GM18507 (cell line): Measurements from ENCODE around the gene PRDM11.

Experiments used
- DNase-seq: peaks from one replicate; pipeline ENCODE4 v3.0.0; 2011; ENCODE audit warnings: low read depth; ENCODE audit not compliant: insufficient read length; ENCODE audit errors: extremely low spot score
- FAIRE-seq: peaks from 2 replicates; lab custom pipeline; 2011; peaks lifted over from hg19 to GRCh38; lab: Jason Lieb, UNC

Gene PRDM11

DNA sequence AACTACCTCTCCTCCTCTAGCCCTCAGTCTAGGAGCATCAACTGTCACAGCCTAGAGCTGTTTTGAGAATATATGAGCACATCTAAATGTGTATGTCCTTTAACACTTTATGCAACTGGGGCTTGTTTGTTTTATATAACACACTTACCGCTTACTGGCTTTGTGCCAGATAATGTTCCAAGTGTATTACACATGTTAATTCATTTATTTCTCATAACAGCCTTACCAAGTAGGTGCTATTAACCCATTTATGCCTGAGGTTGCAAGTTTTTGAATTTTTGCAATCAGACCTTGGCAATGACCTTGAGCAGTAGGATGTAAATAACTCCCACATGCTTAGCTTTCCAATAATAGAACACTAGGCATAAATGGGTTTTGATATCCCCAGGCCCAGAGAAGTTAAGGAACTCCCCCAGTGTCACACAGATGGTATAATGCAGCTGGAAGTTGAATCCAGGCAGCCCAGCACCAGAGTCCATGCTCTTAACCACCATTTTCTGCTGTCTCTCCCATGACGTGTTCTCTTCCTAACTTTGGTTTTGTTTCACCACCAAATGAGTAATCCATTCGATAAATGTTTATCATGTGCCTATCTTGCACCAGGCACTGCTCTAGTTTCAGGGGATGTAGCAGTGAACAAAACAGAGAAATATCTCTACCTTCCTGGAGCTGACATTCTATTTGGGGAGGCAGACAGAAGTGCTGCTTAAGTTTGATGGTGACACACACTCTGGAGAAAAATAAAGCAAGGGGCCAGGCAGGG, 23.1 kb downstream of the PRDM11 start:
- FAIRE-seq (no peak), DNase-seq (no peak)

DNA sequence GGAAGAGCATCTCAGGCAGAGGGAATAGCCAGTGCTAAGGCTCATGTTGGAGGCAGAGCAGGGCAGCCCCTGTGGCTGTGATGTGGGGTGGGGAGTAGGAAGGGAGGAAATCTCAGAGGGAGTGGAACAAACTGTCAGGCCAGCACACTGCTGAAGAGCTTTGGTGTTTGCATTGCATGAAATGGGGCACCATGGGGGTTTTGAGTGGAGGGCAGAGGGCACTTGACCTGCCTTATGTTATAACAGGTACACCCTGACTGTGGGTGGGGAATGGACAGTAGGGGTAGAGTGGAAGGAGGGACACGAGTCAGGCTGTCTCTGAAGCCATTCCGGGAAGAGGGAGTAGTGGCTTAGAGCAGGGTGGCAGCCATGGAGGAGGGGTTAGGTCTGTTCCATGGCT, 24.0 kb downstream of the PRDM11 start:
- DNase-seq = no peak
- FAIRE-seq = no peak

DNA sequence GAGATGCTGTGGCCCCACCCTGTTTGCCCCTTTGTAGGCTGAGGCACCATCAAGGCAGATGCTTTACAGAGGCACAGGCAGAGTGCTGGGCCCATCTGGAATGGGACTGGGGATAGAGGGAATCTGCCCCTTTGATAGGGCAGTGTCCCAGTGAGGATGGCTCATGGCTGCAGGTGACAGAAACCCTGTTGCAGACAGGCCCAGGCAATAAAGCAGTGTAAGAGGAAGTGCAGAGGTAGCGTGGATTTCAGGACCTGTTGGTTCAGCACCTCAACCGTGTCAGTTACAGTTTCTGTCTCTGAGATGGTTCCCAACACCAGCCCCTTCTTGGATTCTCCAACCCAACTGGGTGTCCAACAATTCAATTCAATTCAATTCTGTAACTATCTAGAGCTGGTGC, 25.1 kb downstream of the PRDM11 start:
- no peak for DNase-seq
- no peak for FAIRE-seq

DNA sequence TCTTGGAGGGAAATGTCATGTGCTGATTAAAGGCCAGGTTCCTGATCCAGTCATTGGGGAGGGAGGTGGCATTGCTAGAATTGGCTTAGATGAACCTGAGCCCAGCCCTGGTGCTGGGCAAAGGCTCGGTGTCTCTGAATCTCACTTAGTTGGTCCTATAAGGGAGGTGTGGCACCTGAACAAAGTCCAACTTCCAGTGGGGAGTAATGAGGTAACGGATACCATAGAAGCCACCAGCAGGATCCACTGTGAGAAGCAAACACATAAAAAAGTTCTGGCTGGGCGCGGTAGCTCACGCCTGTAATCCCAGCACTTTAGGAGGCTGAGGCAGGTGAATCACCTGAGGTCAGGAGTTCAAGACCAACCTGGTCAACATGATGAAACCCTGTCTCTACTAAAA, 26.6 kb downstream of the PRDM11 start:
- FAIRE-seq = no peak

DNA sequence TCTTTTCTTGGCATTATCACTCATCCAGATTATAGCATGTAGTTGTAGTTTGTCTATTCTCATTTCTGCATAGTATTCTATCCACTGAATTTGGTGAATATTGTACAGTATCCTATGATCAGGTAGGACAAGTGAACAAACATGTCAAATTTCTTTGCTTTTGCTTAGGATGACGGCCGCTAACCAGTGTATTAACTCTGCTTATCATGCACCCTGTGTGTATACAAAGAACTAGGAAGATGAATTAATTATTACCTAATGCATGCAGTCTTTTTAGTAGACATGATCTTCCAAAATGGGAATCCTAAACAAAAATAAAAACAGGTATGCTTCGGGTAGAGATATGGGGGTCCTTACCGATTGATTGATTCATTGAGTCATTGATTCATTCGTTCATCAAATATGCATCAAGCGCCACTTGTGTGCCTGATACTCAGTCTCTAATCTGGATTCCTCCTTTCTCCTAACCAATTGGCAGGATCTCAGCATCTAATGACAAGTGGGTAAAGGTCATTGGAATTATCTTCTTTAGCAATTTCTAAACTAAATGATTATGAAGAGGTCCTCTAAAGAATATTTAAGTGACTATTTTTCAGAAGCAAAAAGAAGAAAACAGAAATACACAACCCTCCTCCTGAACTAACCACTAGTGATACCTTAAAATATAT, 27.9 kb downstream of the PRDM11 start:
- DNase-seq (no peak), FAIRE-seq (no peak)

More for the DNA sequence above, 26.6 kb downstream of the PRDM11 start:
- no peak for DNase-seq

DNA sequence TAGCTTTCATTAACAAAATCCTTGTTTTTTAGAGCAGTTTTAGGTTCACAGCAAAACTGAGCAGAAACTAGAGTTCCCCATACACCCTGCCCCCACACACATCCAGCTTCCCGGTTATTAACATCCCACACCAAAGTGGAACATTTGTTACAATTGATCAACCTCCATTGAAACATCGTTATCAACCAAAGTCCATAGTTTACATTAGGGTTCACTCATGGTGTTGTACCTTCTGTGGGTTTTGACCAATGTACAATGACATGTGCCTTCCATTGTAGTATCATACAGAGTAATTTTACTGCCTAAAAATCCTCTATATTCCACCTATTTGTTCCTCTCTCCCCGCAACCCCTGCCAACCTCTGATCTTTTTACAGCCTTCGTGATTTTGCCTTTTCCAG, 28.5 kb downstream of the PRDM11 start:
- FAIRE-seq = no peak
- DNase-seq = no peak

DNA sequence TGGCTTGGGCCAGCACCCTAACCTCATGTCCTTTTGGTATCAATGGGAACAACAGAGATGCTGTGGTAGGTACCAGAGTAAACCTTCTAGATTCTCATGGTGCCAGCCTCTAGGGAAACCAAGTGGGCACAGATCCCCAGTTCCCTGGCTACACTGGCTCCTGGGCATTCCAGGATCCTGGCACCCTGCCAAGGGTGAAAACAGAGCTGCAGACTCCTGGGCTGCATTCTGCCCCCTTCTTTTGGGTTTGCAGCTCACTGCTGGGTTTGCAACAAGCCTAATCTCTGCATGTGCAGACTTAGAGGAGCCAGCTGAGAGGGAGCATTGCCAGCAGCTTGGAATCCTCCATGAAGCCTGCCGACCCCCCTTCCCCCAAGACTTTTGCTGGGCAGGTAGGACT, 30.6 kb downstream of the PRDM11 start:
- FAIRE-seq (no peak), DNase-seq (no peak)

DNA sequence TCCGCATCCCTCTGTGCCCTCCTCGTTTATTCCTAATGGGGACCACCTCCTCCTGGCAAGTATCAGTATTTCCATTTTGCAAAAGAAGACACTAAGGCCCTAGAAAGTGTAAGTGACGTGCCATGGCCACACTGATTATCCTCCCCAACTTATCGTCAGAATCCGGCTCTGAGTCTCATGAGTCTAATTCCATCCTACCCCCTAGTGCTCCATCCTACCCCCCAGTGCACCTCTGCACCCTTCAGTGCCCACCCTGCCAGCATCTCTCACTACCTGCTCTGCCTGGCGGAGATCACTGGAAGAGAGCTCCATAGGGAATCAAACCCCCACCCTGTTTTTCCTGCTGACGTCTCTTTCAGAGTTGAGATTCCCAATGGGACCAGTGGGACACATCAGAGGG, 31.8 kb downstream of the PRDM11 start:
- no peak for DNase-seq
- no peak for FAIRE-seq

DNA sequence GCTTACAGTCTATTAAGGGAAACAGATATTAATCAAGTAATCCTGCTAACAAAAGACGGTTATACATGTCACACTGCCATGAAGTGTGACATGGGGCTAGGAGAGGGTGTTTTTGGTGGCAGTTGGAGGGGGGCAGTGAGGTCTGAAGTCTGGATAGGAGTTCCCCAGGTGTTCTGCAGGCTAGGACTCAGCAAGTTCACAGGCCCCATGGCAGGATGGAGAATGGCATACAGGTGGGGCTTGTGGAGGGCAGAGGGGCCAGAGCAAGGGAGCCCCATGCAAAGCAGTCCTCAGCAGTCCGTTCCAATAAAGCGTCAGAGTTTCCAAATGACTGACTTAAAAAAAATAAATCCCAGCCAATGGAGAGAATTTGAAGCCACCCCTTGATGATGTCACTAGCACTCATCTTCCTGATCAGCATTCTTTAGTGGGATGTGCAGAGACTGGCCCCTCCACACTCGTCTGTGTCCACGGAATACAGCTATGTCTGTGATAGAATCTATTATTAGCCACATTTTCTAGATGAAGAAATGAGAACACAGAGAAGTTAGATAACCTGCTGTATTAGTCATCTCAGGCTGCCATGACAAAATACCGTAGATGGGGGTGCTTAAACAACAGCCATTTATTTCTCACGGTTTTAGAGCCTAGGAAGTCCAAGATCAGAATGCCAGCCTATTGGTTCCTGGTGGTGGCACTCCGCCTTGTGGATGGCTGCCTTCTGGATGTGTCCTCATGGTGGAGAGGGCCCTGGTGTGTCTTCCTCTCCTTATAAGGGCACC, 32.6 kb downstream of the PRDM11 start:
- DNase-seq (no peak), FAIRE-seq (no peak)

DNA sequence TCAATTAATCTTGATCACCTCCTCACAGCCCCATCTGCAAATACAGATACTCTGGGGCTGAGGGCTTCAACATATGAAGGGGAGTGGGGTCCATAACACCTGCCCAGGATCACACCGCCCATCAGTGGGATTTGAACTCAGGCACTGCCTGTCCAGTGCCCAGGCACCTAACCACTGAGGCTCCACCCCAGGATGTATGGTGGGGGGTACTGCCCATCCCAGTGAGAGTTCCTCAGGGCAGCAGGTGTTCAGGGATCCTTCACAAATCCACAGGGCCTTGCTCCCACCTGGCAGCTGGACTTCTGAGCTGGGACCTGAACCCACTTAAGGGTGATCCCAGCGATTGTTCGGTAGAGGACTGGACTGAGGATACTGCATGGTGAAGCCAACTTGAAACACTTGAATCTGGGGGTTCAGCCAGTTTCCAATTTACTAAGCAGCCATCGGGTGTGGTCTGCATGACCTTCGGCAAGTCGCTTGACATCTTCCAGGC, 33.3 kb downstream of the PRDM11 start:
- DNase-seq (no peak), FAIRE-seq (no peak)

DNA sequence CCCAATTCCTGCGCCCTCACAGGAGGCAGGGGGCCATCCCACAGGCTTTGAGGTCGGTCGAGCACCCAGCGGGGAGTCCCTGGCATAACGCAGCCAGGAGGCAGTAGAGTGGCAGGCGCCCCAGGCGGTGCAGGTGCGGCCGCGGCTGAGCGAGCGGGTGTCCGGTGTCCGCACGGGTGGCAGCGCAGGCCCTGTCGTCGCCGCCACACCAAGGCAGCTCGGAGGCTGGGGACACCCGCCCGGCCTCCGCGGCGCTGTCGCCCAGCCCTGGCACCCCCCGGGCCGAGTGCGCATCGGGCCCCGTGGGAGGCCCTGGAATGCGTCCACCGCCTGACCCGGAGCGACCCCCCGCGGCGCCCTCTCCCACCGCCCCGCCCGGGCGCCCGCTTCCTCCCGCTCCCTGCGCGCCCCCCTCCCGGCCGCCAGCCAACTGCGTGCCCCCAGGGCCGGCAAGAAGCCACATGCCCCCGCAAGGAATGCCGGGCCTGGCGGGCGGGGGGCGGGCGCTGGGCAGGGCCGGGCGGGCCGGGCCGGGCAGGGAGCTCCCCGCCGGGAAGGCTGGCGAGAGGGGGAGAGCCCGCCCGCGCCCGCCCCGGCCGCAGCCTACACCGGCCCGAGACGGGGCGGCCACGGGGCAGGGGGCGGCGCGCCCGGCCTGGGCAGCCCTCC, 33.9 kb downstream of the PRDM11 start:
- FAIRE-seq = no peak
- DNase-seq = no peak

DNA sequence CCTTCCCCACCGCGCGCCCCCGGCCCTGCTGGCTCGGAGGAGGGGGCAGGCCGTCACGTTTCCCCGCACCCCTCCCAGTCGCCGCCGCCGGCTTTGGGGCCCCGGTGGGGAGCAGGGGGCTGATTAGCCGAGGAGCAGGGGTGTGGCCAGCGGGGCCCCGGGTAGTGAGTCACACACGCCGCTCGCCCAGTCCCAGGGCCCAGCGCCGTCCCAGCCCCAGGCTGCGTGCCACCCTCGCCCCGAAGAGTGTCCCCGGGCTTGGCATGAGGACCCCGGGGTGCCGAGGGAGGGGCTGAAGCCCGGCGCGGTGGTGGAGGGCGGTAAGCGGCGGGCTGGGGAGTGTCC, 34.4 kb downstream of the PRDM11 start:
- DNase-seq = no peak
- FAIRE-seq = no peak

DNA sequence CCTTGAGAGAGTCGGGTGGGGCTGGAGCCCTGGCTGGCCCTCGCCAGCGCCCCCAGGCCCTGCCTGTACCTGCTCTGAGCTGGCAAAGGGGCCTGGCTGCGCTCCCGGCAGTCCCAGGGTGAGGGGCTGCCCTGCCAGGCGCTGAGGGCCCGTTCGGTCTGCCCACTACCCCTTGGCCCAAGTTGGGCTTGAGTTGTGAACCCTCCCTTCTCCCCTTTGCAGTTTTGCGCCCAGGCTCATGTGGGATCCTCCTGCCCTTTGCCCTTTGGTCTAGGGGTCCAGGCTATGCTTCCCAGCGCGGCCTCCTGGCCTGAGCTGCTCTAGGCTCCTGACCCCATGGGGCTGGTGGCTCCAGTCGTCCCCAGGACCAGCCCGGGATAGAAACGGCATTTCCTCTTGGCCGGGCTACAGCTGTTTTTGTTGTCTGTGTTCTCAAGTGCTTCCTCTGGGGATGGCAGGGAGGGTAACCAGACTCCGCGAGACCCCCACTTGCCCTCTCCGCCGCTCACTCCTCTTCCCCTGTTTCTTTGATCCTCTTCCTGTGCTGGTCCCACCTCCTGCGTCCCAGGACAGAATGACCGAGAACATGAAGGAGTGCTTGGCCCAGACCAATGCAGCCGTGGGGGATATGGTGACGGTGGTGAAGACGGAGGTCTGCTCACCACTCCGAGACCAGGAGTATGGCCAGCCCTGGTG, 34.9 kb downstream of the PRDM11 start:
- DNase-seq (no peak), FAIRE-seq (no peak)

DNA sequence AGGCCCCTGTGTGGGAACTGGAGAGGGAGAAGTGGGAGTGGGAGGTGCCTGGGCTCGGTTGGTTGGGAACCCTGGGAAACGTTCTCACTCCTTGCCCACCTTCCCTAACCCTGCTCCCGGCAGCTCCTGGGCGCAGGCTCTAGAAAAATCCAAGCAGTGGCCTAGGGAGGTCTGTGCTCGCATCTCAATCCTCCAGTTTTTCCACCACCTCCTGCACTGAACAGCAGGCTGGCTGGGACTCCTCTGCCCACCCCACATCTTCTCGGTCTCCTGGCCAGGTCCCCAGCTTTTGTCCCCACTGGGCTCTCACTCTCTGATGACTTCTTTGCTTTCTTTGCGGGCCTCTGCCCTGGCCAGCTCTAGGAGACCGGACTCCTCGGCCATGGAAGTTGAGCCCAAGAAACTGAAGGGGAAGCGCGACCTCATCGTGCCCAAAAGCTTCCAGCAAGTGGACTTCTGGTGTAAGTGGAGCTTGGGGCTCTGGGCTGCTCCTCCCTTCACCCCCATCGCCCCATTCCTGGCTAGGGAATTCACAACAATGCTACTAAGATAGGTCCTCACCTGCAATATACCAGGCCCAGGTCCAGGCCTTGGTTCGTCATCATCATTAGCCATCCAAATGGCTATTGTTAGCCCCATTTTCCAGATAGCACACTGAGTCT, 35.6 kb downstream of the PRDM11 start:
- DNase-seq = no peak
- no peak for FAIRE-seq

DNA sequence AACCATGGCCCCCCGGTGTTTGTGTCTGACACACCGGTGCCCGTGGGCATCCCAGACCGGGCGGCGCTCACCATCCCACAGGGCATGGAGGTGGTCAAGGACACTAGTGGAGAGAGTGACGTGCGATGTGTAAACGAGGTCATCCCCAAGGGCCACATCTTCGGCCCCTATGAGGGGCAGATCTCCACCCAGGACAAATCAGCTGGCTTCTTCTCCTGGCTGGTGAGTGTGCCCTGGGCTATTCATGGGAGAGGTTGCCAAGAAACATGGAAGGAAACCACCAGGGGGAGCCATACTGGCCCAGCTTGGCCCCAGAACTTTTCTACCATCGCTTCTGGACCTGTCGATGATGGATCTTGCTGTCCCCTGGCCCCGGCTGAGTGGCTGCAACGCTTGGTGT, 36.5 kb downstream of the PRDM11 start:
- FAIRE-seq (no peak), DNase-seq (no peak)

DNA sequence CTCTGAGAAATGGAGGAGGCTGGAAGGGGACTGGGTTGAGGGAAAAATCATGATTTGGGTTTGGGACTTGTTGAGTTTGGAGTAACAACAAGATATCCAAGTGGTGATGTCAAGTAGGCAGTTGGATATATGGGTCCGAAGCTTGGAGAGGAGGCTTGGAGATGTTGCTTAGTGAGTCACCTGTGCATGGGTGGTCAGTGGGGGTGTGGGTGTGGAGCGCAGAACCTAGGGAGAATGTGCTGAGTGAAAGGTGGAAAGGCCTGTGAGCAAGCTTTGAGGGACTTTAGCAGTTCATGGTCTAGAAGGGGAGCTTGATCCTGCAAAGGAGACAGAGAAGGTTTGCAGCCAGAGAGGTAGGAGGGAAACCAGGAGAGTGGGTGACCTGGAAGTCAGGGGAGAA, 38.2 kb downstream of the PRDM11 start:
- DNase-seq (no peak), FAIRE-seq (no peak)

DNA sequence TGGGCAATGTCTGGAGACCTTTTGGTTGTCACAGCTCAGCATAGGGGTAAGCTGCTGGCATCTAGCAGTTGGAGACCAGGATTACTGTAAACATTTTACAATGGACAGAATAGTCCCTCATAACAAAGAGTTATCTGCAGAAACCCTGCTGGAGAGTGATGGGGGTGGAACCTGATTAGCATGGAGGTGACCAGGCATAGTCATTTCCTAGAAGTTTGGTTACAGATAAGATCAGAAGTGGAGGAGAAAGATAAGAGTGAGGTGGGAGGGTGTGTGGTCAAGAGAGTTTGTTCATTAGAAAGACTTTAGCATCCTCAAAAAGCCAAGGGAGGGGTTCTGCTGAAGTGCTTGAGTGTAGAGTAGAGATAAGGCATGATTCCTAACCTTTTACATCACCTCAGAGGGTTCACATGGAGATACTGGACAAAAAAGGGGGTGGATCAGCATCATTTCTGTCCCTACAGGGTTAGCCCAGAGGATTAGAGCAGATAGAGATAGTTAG, 38.8 kb downstream of the PRDM11 start:
- FAIRE-seq (no peak), DNase-seq (no peak)

DNA sequence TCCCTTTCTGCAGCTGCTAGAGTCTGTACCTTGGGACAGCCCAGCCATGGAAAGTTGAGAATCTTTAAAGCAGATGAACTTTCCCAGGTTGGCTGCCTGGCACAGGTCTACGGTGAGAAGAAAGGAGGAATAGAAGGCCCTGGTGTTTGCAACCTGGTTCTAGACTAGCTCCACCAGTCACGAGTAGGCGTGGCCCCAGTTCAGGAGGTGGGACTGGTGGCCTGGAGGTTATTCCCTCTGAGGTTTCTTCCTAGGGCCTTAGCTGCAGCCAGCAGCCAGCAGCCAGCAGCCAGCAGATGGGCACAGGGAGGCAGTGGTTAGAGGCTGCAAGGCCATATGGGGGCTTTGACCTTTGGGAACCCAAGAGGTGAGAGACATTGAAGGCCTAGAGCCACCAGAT, 40.9 kb downstream of the PRDM11 start:
- FAIRE-seq = no peak
- DNase-seq = no peak

DNA sequence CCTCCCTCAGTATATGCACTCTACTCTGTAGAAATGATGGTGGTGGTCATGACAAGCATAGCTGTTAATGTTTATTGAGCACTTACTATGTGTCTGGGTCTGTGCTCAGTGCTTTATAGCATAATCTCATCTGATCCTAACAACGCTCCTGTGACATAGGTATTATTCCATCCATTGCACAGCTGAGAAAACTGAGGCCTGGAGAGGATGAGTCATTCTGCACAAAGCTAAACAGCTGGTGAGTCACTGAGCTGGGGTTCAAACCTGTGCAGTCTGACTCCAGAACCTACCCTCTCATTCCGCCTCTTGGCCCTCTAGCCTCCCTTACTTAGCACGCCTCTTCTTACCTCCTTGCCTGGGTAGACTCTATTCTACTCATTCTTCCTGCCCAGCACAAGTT, 41.7 kb downstream of the PRDM11 start:
- FAIRE-seq (no peak), DNase-seq (no peak)
